ENCODE results near the gene ANGPTL3.

Gene ANGPTL3

GRCh38 chr1:62613890-62614289 lies 16.6 kb downstream of the ANGPTL3 start:
- no peak for TF ChIP-seq GLIS1 (tag by site-specific recombination; IDR thresholded peaks at IDR 0.05)
- no peak for TF ChIP-seq ZNF529 (tag by site-specific recombination; IDR thresholded peaks at IDR 0.05; ENCODE audit: insufficient replicate concordance)
- no peak for TF ChIP-seq ZNF639 (tag by site-specific recombination; IDR thresholded peaks at IDR 0.05)
- TF ChIP-seq ZNF558 (tag by site-specific recombination; IDR thresholded peaks at IDR 0.05) = no peak
- ChIA-PET POLR2A (interaction anchor here (0.5 kb wide), 1 partner anchor 80 kb away, joined by 3 read pairs; no protein-coding TSS in a partner anchor), CTCF (no interaction called here)
- H3K9me3 ChIP-seq (ENCODE audit: control insufficient read depth, insufficient read depth, low read depth, low read length) = no peaks in the 10 kb centered on the region
- H3K4me1 ChIP-seq (ENCODE audit: control insufficient read depth, insufficient read depth, low read length) = no peaks in the 10 kb centered on the region
- H3K36me3 ChIP-seq (ENCODE audit: control insufficient read depth in 2 of 2, insufficient read depth in 1 of 2, low read length in 2 of 2) = peaks cover 0 to 11% of the 10 kb centered on the region in 2 experiments; a peak in 1 of 3 replicates
- no peak overlapping the region for H3K4me3 ChIP-seq (ENCODE audit: low read depth, low read length)
- no peak overlapping the region for H3K27ac ChIP-seq (ENCODE audit: extremely low read depth, low read depth, low read length)

DNA sequence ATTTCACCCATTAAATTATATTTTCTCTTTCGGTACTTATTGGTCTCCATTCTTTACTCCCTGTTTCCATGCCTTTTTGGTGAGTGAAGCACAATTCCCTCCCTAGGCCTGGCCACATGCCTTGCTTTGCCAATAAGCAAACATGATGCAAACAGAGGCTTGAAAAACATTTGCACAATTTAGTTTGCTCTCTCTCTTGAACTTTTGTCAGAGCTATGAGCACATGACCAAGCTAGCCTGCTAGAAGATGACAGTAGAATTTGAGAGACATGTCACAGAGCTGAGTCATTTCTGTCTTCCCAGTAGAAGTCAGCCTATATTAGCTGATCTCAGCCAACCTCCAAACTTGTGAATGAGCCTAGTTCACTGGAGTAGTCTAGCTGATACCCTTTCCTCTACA lies 24.6 kb downstream of the ANGPTL3 start:
- peaks cover 0 to 13% of the 10 kb centered on the region in 2 experiments; a peak in 1 of 3 replicates for H3K36me3 ChIP-seq (ENCODE audit: control insufficient read depth in 2 of 2, insufficient read depth in 1 of 2, low read length in 2 of 2)
- H3K9me3 ChIP-seq (ENCODE audit: control insufficient read depth, insufficient read depth, low read depth, low read length) = no peaks in the 10 kb centered on the region
- POLR2A ChIA-PET = no interaction called here
- H3K4me1 ChIP-seq (ENCODE audit: control insufficient read depth, insufficient read depth, low read length) = no peaks in the 10 kb centered on the region
- CTCF ChIA-PET = no interaction called here
- H3K27ac ChIP-seq (ENCODE audit: extremely low read depth, low read depth, low read length) = no peak overlapping the region
- no peak overlapping the region for H3K4me3 ChIP-seq (ENCODE audit: low read depth, low read length)
- TF ChIP-seq ZNF239 (tag by site-specific recombination; IDR thresholded peaks at IDR 0.05) (no peak), ZNF596 (tag by site-specific recombination; IDR thresholded peaks at IDR 0.05) (no peak), HOXD13 (CRISPR knock-in tag; IDR thresholded peaks at IDR 0.05; ENCODE audit: borderline replicate concordance) (no peak), ZSCAN5A (tag by site-specific recombination; IDR thresholded peaks at IDR 0.05) (no peak), ZNF580 (tag by site-specific recombination; IDR thresholded peaks at IDR 0.05) (no peak), ZNF791 (tag by site-specific recombination; IDR thresholded peaks at IDR 0.05) (no peak), KLF9 (tag by site-specific recombination; IDR thresholded peaks at IDR 0.05; ENCODE audit: low read depth) (no peak), RBAK (tag by site-specific recombination; IDR thresholded peaks at IDR 0.05) (no peak), ZNF311 (tag by site-specific recombination; IDR thresholded peaks at IDR 0.05; ENCODE audit: borderline replicate concordance) (no peak), IKZF3 (tag by site-specific recombination; IDR thresholded peaks at IDR 0.05) (no peak), ZNF660 (tag by site-specific recombination; IDR thresholded peaks at IDR 0.05) (peak; percentile 72; the same call in 1 of the 2 replicates), ZBTB21 (tag by site-specific recombination; IDR thresholded peaks at IDR 0.05) (peak; percentile 95), ZNF274 (IDR thresholded peaks at IDR 0.05; ENCODE audit: low read length) (no peak), ZNF274 (tag by site-specific recombination; IDR thresholded peaks at IDR 0.05; ENCODE audit: borderline replicate concordance) (no peak), ZNF621 (tag by site-specific recombination; IDR thresholded peaks at IDR 0.05) (no peak), ZNF175 (tag by site-specific recombination; IDR thresholded peaks at IDR 0.05) (no peak), ZNF549 (tag by site-specific recombination; IDR thresholded peaks at IDR 0.05) (no peak), ZNF391 (tag by site-specific recombination; IDR thresholded peaks at IDR 0.05; ENCODE audit: borderline replicate concordance, low read depth) (no peak), ZNF768 (tag by site-specific recombination; IDR thresholded peaks at IDR 0.05) (no peak), SP3 (tag by site-specific recombination; IDR thresholded peaks at IDR 0.05) (no peak), ZNF157 (tag by site-specific recombination; IDR thresholded peaks at IDR 0.05) (no peak), ZNF148 (tag by site-specific recombination; IDR thresholded peaks at IDR 0.05; ENCODE audit: borderline replicate concordance) (no peak), ZNF324 (tag by site-specific recombination; IDR thresholded peaks at IDR 0.05) (no peak), ZNF184 (tag by site-specific recombination; IDR thresholded peaks at IDR 0.05) (no peak), ZNF341 (tag by site-specific recombination; IDR thresholded peaks at IDR 0.05; ENCODE audit: low read depth) (no peak), MZF1 (tag by site-specific recombination; IDR thresholded peaks at IDR 0.05; ENCODE audit: borderline replicate concordance) (no peak)
- TF ChIP-seq, protein P1, sequence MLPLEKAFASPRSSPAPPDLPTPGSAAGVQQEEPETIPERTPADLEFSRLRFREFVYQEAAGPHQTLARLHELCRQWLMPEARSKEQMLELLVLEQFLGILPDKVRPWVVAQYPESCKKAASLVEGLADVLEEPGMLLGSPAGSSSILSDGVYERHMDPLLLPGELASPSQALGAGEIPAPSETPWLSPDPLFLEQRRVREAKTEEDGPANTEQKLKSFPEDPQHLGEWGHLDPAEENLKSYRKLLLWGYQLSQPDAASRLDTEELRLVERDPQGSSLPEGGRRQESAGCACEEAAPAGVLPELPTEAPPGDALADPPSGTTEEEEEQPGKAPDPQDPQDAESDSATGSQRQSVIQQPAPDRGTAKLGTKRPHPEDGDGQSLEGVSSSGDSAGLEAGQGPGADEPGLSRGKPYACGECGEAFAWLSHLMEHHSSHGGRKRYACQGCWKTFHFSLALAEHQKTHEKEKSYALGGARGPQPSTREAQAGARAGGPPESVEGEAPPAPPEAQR (tag by site-specific recombination; IDR thresholded peaks at IDR 0.05) = no peak

Data from HEK293 (cell line).